WTC11 (cell line): ENCODE measurements around the gene TMC1.

Experiments
- NFATC4 ChIP-seq: fragments of 250-450 bp; sonication (Bioruptor Pico); IDR thresholded peaks from 2 replicates; pipeline ENCODE4 v1.9.0; 2021; ENCODE audit warnings: mild to moderate bottlenecking
- TF ChIP-seq, protein P1 (sequence below): sonication (generic); formaldehyde crosslinking; IDR thresholded peaks from 2 replicates; pipeline ENCODE4 v1.8.1; 2023; ENCODE audit warnings: mild to moderate bottlenecking, missing genetic modification reagents, moderate library complexity
- TF ChIP-seq, protein P2 (sequence below): sonication (generic); formaldehyde crosslinking; IDR thresholded peaks from 2 replicates; pipeline ENCODE4 v1.8.0; 2022; ENCODE audit warnings: mild to moderate bottlenecking, missing genetic modification reagents
- TF ChIP-seq, protein P3 (sequence below): fragments of 200-600 bp; IDR thresholded peaks from 2 replicates; pipeline ENCODE4 v1.8.0; 2022; ENCODE audit warnings: antibody characterized with exemption
- TF ChIP-seq, protein P4 (sequence below): fragments of 250-450 bp; sonication (Bioruptor Pico); IDR thresholded peaks from 2 replicates; pipeline ENCODE4 v1.9.0; 2021; ENCODE audit warnings: mild to moderate bottlenecking

DNA sequence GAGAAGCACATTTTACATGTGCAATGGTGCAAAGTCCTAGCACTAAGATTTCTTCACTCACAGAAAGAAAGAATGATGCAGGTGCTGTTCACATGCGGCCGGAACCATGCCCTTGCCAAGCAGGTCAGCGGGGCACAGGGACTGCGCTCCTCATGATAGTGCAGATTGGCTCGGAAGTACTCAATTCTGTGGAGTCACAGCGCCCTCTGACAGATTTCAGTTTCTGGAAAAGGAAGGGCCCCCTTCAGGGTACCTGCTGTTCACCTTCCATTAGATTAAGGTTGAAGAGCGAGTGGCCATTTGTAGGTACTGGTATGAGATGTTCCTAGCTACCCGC is 75.7 kb downstream of the TMC1 start:
- TF ChIP-seq, protein P1, sequence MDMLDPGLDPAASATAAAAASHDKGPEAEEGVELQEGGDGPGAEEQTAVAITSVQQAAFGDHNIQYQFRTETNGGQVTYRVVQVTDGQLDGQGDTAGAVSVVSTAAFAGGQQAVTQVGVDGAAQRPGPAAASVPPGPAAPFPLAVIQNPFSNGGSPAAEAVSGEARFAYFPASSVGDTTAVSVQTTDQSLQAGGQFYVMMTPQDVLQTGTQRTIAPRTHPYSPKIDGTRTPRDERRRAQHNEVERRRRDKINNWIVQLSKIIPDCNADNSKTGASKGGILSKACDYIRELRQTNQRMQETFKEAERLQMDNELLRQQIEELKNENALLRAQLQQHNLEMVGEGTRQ = no peak
- TF ChIP-seq, protein P2, sequence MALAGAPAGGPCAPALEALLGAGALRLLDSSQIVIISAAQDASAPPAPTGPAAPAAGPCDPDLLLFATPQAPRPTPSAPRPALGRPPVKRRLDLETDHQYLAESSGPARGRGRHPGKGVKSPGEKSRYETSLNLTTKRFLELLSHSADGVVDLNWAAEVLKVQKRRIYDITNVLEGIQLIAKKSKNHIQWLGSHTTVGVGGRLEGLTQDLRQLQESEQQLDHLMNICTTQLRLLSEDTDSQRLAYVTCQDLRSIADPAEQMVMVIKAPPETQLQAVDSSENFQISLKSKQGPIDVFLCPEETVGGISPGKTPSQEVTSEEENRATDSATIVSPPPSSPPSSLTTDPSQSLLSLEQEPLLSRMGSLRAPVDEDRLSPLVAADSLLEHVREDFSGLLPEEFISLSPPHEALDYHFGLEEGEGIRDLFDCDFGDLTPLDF (CRISPR knock-in tag) = no peak
- TF ChIP-seq NFATC4 = no peak
- TF ChIP-seq, protein P3, sequence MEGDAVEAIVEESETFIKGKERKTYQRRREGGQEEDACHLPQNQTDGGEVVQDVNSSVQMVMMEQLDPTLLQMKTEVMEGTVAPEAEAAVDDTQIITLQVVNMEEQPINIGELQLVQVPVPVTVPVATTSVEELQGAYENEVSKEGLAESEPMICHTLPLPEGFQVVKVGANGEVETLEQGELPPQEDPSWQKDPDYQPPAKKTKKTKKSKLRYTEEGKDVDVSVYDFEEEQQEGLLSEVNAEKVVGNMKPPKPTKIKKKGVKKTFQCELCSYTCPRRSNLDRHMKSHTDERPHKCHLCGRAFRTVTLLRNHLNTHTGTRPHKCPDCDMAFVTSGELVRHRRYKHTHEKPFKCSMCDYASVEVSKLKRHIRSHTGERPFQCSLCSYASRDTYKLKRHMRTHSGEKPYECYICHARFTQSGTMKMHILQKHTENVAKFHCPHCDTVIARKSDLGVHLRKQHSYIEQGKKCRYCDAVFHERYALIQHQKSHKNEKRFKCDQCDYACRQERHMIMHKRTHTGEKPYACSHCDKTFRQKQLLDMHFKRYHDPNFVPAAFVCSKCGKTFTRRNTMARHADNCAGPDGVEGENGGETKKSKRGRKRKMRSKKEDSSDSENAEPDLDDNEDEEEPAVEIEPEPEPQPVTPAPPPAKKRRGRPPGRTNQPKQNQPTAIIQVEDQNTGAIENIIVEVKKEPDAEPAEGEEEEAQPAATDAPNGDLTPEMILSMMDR = no peak
- TF ChIP-seq, protein P4, sequence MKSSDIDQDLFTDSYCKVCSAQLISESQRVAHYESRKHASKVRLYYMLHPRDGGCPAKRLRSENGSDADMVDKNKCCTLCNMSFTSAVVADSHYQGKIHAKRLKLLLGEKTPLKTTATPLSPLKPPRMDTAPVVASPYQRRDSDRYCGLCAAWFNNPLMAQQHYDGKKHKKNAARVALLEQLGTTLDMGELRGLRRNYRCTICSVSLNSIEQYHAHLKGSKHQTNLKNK (CRISPR knock-in tag) = no peak
